Activated CD8-positive, alpha-beta memory T cell treated with anti-CD3 and anti-CD28 coated beads, Interleukin-2, amount 50 U/mL, for 48 hours (primary cell): Measurements from ENCODE around the gene DYNLRB2.

Experiments
- DNase-seq: peaks from one replicate; pipeline ENCODE4 v3.0.0-alpha.2; 2020

Gene DYNLRB2

GRCh38 chr16:80540516-80541305 is at the start of gene DYNLRB2:
Gene DYNLRB2, plus strand, starts transcription at chr16:80540993. Its CDS starts 84 bp downstream, at chr16:80541077.
- peak; percentile 94 for DNase-seq

- no peak for DNase-seq
Measured at GRCh38 chr16:80500116-80500859, 40.5 kb upstream of the DYNLRB2 start.

- no peak for DNase-seq
Measured at GRCh38 chr16:80500961-80501525, 39.8 kb upstream of the DYNLRB2 start.

- DNase-seq: no peak
Measured at GRCh38 chr16:80503107-80503506, 37.7 kb upstream of the DYNLRB2 start.

- no peak for DNase-seq
Measured at GRCh38 chr16:80507538-80507937, 33.3 kb upstream of the DYNLRB2 start.

- DNase-seq: no peak
Measured at GRCh38 chr16:80509872-80510271, 30.9 kb upstream of the DYNLRB2 start.

- DNase-seq: no peak
Measured at GRCh38 chr16:80511824-80512592, 28.8 kb upstream of the DYNLRB2 start.

- DNase-seq: no peak
Measured at GRCh38 chr16:80512593-80512853, 28.3 kb upstream of the DYNLRB2 start.

- no peak for DNase-seq
Measured at GRCh38 chr16:80515374-80515773, 25.4 kb upstream of the DYNLRB2 start.

- no peak for DNase-seq
Measured at GRCh38 chr16:80517846-80518245, 22.9 kb upstream of the DYNLRB2 start.

GRCh38 chr16:80518436-80518835 is 22.4 kb upstream of the DYNLRB2 start:
- DNase-seq: no peak

GRCh38 chr16:80519189-80519588 is 21.6 kb upstream of the DYNLRB2 start:
- DNase-seq: no peak

GRCh38 chr16:80525420-80525819 is 15.4 kb upstream of the DYNLRB2 start:
- no peak for DNase-seq

GRCh38 chr16:80526418-80527061 is 14.3 kb upstream of the DYNLRB2 start:
- DNase-seq: no peak

- DNase-seq: peak; percentile 69
Measured at GRCh38 chr16:80527297-80527696, 13.5 kb upstream of the DYNLRB2 start.

- DNase-seq: no peak
Measured at GRCh38 chr16:80530479-80530878, 10.3 kb upstream of the DYNLRB2 start.

- DNase-seq: no peak
Measured at GRCh38 chr16:80536238-80536637, 4.6 kb upstream of the DYNLRB2 start.

- no peak for DNase-seq
Measured at GRCh38 chr16:80541306-80541694, 507 bp downstream of the DYNLRB2 start.

GRCh38 chr16:80543162-80543561 is 2.4 kb downstream of the DYNLRB2 start:
- DNase-seq: no peak

GRCh38 chr16:80544326-80544725 is 3.5 kb downstream of the DYNLRB2 start:
- DNase-seq: no peak

- no peak for DNase-seq
Measured at GRCh38 chr16:80546249-80546648, 5.5 kb downstream of the DYNLRB2 start.

- DNase-seq: no peak
Measured at GRCh38 chr16:80547145-80547544, 6.4 kb downstream of the DYNLRB2 start.

GRCh38 chr16:80552277-80552676 is 11.5 kb downstream of the DYNLRB2 start:
- no peak for DNase-seq
